OCI-LY7 (cell line): ENCODE results near the gene ATP11C. TPM values are rescaled to one million over a fixed set of nuclear protein-coding genes. Genes with fewer than 3 reads are reported as not detected.
"Not testable (repeated sequence)": the region's sequence is repeated elsewhere in the genome, so short reads cannot be mapped to it uniquely, and the experiment has no call there.

Experiments used
- BruUV-seq: library from RNA; stranded (reverse); fragments of 400-500 nt; replicated peaks from 2 replicates; lab custom pipeline; 2021; lab: Mats Ljungman, UMichigan
- CTCF ChIA-PET: fragments of 300-600 bp; sonication (Branson Sonifier 250); formaldehyde crosslinking; loops from one replicate; lab custom pipeline; 2022; ENCODE audit warnings: antibody characterized with exemption; ENCODE audit not compliant: unreplicated experiment; lab: Charles Lee
- POLR2A ChIA-PET: fragments of 300-600 bp; sonication (Branson Sonifier 250); formaldehyde crosslinking; loops from one replicate; lab custom pipeline; 2022; ENCODE audit warnings: antibody characterized with exemption; lab: Charles Lee
- DNase-seq: peaks from one replicate; pipeline ENCODE4 v3.0.0-alpha.2; 2015; ENCODE audit warnings: low spot score
- H2AFZ ChIP-seq: fragments of 200-600 bp; sonication (generic), shearing (Covaris generic); 2 replicates; pipeline ENCODE4 v1.6.1; 2014; ENCODE audit warnings: mild to moderate bottlenecking, antibody characterized with exemption, low read length, moderate library complexity
- H3K27ac ChIP-seq: fragments of 200-600 bp; sonication (generic); 2 replicates; pipeline ENCODE4 v1.5.1; 2014; ENCODE audit warnings: mixed run types, low read depth, mild to moderate bottlenecking, moderate library complexity, low read length, inconsistent platforms; ENCODE audit not compliant: poor library complexity, severe bottlenecking
- H3K36me3 ChIP-seq: fragments of 200-600 bp; sonication (generic); 2 replicates; pipeline ENCODE4 v1.6.1; 2014; ENCODE audit warnings: mild to moderate bottlenecking, antibody characterized with exemption, low read length, moderate library complexity, mixed read lengths; ENCODE audit not compliant: insufficient read depth
- H3K4me1 ChIP-seq: fragments of 200-600 bp; sonication (generic); 2 replicates; pipeline ENCODE4 v1.5.1; 2014; ENCODE audit warnings: mild to moderate bottlenecking, low read length; ENCODE audit not compliant: insufficient read depth, poor library complexity, severe bottlenecking
- H3K4me2 ChIP-seq: fragments of 200-600 bp; sonication (generic); 2 replicates; pipeline ENCODE4 v1.6.1; 2014; ENCODE audit warnings: mild to moderate bottlenecking, low read length
- H3K4me3 ChIP-seq: fragments of 200-600 bp; sonication (generic); 2 replicates; pipeline ENCODE4 v1.5.1; 2014; ENCODE audit warnings: mild to moderate bottlenecking, low read depth, low read length; ENCODE audit not compliant: poor library complexity, severe bottlenecking
- H3K79me2 ChIP-seq: fragments of 200-600 bp; sonication (generic); 2 replicates; pipeline ENCODE4 v1.6.1; 2016; ENCODE audit warnings: low read depth, mild to moderate bottlenecking, low read length, moderate library complexity, mixed read lengths; ENCODE audit not compliant: insufficient read depth
- H3K9me2 ChIP-seq: fragments of 200-600 bp; sonication (generic); 2 replicates; pipeline ENCODE4 v1.6.1; 2016; ENCODE audit warnings: mild to moderate bottlenecking, low read length, mixed read lengths; ENCODE audit not compliant: insufficient read depth
- H3K9me3 ChIP-seq: fragments of 200-600 bp; sonication (generic); 2 replicates; pipeline ENCODE4 v1.6.1; 2014; ENCODE audit warnings: mild to moderate bottlenecking, mixed run types, low read length, mixed read lengths
- H4K20me1 ChIP-seq: fragments of 200-600 bp; sonication (generic); 2 replicates; pipeline ENCODE4 v1.6.1; 2014; ENCODE audit warnings: mild to moderate bottlenecking, antibody characterized with exemption, low read length, moderate library complexity, mixed read lengths; ENCODE audit not compliant: insufficient read depth
- EZH2phosphoT487 ChIP-seq: fragments of 200-600 bp; sonication (generic); IDR thresholded peaks from 2 replicates; pipeline ENCODE4 v1.6.1; 2018; ENCODE audit warnings: low read depth, borderline replicate concordance, mild to moderate bottlenecking, mixed run types, antibody characterized with exemption, low read length, moderate library complexity, mixed read lengths
- intact Hi-C: fragments of 100-400 bp; cut with micrococcal nuclease; formaldehyde crosslinking; loops from one replicate; pipeline ENCODE4 v1.10.0; 2022; ENCODE audit not compliant: unreplicated experiment
- total RNA-seq, 2 experiments: library from RNA; depleted of rRNA in 1 of 2; stranded (reverse); fragments of >200 nt in 1 of 2; shearing (Covaris generic) in 1 of 2; gene quantifications; 2 replicates each; pipeline ENCODE4 v1.2.3, GENCODE V29; 2014 to 2022
- TF ChIP-seq, protein P1 (sequence below): fragments of 200-600 bp; sonication (generic); conservative IDR thresholded peaks from 2 replicates; pipeline ENCODE4 v1.5.1; 2014; ENCODE audit warnings: mild to moderate bottlenecking, antibody characterized with exemption, low read length, moderate library complexity, mixed read lengths

The ATP11C gene
- total RNA-seq, 2 experiments from 2014 or later, result 20.9 to 25.2 TPM

DNA sequence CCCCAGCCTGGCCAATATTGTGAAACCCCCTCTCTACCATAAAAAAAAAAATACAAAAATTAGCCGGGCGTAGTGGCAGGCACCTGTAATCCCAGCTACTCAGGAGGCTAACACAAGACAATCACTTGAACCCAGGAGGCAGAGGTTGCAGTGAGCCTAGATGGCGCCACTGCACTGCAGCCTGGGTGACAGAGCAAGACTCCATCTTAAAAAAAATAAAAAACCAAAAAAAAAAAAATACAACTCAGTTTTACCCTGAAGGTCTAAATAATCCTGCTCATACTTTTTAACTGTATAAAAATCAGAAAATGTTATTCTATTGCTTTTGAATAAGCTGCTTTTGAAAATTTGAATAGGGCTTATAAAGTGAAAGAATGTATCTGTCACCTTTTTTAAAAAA is 33.3 kb upstream of the ATP11C start:
- H3K9me2 ChIP-seq, H3K9me3 ChIP-seq, H3K4me1 ChIP-seq, H3K36me3 ChIP-seq, DNase-seq, H4K20me1 ChIP-seq, H3K79me2 ChIP-seq, intact Hi-C loops, BruUV-seq, H3K4me2 ChIP-seq, CTCF ChIA-PET, H2AFZ ChIP-seq, H3K4me3 ChIP-seq, H3K27ac ChIP-seq: not testable (repeated sequence)
- TF ChIP-seq, protein P1, sequence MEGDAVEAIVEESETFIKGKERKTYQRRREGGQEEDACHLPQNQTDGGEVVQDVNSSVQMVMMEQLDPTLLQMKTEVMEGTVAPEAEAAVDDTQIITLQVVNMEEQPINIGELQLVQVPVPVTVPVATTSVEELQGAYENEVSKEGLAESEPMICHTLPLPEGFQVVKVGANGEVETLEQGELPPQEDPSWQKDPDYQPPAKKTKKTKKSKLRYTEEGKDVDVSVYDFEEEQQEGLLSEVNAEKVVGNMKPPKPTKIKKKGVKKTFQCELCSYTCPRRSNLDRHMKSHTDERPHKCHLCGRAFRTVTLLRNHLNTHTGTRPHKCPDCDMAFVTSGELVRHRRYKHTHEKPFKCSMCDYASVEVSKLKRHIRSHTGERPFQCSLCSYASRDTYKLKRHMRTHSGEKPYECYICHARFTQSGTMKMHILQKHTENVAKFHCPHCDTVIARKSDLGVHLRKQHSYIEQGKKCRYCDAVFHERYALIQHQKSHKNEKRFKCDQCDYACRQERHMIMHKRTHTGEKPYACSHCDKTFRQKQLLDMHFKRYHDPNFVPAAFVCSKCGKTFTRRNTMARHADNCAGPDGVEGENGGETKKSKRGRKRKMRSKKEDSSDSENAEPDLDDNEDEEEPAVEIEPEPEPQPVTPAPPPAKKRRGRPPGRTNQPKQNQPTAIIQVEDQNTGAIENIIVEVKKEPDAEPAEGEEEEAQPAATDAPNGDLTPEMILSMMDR, result peak; percentile 68
- POLR2A ChIA-PET, result interaction anchor here (0.6 to 0.7 kb wide), 2 partner anchors 199 to 204 kb away, joined by 3 to 4 read pairs; no protein-coding TSS in a partner anchor

DNA sequence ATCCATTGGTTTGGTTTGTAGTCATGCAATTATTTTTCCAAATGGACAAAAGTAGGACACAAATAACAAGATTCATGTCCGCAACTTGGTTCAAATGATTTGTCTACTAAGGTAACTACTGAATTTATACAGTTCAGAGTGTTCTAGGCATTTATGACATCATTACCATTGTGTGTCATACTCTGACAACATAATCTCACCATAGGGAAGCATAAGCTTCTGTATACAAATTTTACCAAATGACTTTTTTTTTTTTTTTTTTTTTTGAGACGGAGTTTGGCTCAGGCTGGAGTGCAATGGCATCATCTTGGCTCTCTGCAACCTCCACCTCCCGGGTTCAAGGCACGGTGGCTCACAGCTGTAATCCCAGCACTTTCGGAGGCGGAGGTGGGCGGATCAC is 32.6 kb upstream of the ATP11C start, which contains the start of gene CXorf66:
Gene CXorf66, minus strand, starts transcription at position 101 of the 400 bp plus-strand sequence. Its CDS starts 25 bp downstream, at position 76.
- Histone ChIP-seq H3K4me1 (no peaks in the 10 kb centered on the region), H3K27ac (no peak within 1 kb of the TSS), H2AFZ (no peak within 1 kb of the TSS), H3K36me3 (no peaks in the 10 kb centered on the region), H3K79me2 (no peaks in the 10 kb centered on the region), H3K4me2 (no peak within 1 kb of the TSS), H4K20me1 (no peaks in the 10 kb centered on the region), H3K9me3 (no peaks in the 10 kb centered on the region), H3K4me3 (no peak within 1 kb of the TSS), H3K9me2 (no peaks in the 10 kb centered on the region)
- BruUV-seq, result no TSS peak
- ChIA-PET CTCF (no interaction called here), POLR2A (no interaction called here)
- TF ChIP-seq, protein P1, result no peak
- no peak for TF ChIP-seq EZH2phosphoT487
- intact Hi-C loops, result no loop called here
- no peak for DNase-seq

DNA sequence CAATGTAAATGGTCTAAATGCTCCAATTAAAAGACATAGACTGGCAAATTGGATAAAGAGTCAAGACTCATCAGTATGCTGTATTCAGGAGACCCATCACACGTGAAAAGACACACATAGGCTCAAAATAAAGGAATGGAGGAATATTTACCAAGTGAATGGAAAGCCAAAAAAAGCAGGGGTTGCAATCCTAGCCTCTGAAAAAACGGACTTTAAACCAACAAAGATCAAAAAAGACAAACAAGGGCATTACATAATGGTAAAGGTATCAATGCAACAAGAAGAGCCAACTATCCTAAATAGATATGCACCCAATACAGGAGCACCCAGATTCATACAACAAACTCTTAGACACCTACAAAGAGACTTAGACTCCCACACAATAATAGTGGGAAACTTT is 28.2 kb upstream of the ATP11C start:
- H2AFZ ChIP-seq, DNase-seq, H3K4me3 ChIP-seq, intact Hi-C loops, H3K36me3 ChIP-seq, POLR2A ChIA-PET, H3K9me2 ChIP-seq, H3K4me2 ChIP-seq, CTCF ChIA-PET, H3K4me1 ChIP-seq, H3K9me3 ChIP-seq, H3K27ac ChIP-seq, H3K79me2 ChIP-seq, H4K20me1 ChIP-seq, BruUV-seq: not testable (repeated sequence)
